B cell (primary cell): Measurements from ENCODE around the gene SETBP1. TPM values are rescaled to one million over a fixed set of nuclear protein-coding genes. Genes with fewer than 3 reads are reported as not detected.

ENCODE experiments used
- ATAC-seq: fragments of 200-7000 bp; cut with Tn5 transposase; one replicate; pipeline ENCODE4 v1.10.0; 2021; ENCODE audit warnings: low read depth, mild to moderate bottlenecking, moderate number of reproducible peaks, moderate library complexity
- CTCF ChIA-PET: fragments of 350-600 bp; sonication (Branson Sonifier 250); formaldehyde crosslinking; loops from one replicate; lab custom pipeline; 2021; ENCODE audit warnings: antibody characterized with exemption, inconsistent platforms; lab: Charles Lee
- POLR2A ChIA-PET: fragments of 350-600 bp; sonication (Branson Sonifier 250); formaldehyde crosslinking; loops from one replicate; lab custom pipeline; 2021; ENCODE audit warnings: antibody characterized with exemption; lab: Charles Lee
- DNase-seq: peaks from one replicate; pipeline ENCODE4 v3.0.0; 2013
- H2AFZ ChIP-seq: 2 replicates; pipeline ENCODE4 v1.6.1; 2012; ENCODE audit warnings: mild to moderate bottlenecking, low read depth, low read length; ENCODE audit not compliant: insufficient read depth, poor library complexity, severe bottlenecking
- H3K27ac ChIP-seq, 2 donors: 1 replicate in 1 of 2; 2 replicates in 1 of 2; pipeline ENCODE4 v1.5.1; 2012 to 2013; ENCODE audit warnings: low read length in 2 of 2, mild to moderate bottlenecking in 2 of 2, moderate library complexity in 1 of 2
- H3K27me3 ChIP-seq, 4 experiments: fragments of 200-600 bp in 1 of 4; sonication (generic) in 1 of 4; replicated peaks in 1 of 4; 1 replicate in 2 of 4; 2 replicates in 2 of 4; pipeline versions ENCODE4 v1.6.1 to v1.7.0; 2013 to 2016; ENCODE audit warnings: low read length in 3 of 4, mild to moderate bottlenecking in 2 of 4, mixed read lengths in 1 of 4, moderate library complexity in 1 of 4; ENCODE audit not compliant: insufficient read depth in 4 of 4, control insufficient read depth in 3 of 4; ENCODE audit errors: control extremely low read depth in 1 of 4
- H3K36me3 ChIP-seq, 2 experiments: replicated peaks in 1 of 2; 1 replicate in 1 of 2; 2 replicates in 1 of 2; pipeline versions ENCODE4 v1.6.1 to v1.7.1; 2013; ENCODE audit warnings: low read length in 1 of 2; ENCODE audit not compliant: insufficient read depth in 2 of 2, control insufficient read depth in 1 of 2; ENCODE audit errors: control extremely low read depth in 1 of 2, extremely low read depth in 1 of 2
- H3K4me1 ChIP-seq, 2 donors: fragments of 200-600 bp in 1 of 2; sonication (generic) in 1 of 2; 1 replicate in 1 of 2; 2 replicates in 1 of 2; pipeline versions ENCODE4 v1.5.1 to v1.6.1; 2013 to 2017; ENCODE audit warnings: low read length in 2 of 2; ENCODE audit not compliant: control insufficient read depth in 2 of 2, insufficient read depth in 2 of 2
- H3K4me2 ChIP-seq: replicated peaks from 2 replicates; pipeline ENCODE3; 2012; ENCODE audit warnings: mild to moderate bottlenecking, low read depth, low read length; ENCODE audit not compliant: poor library complexity, severe bottlenecking
- H3K4me3 ChIP-seq, 5 experiments: fragments of 200-600 bp in 1 of 5; sonication (generic) in 1 of 5; 1 replicate in 3 of 5; 2 replicates in 2 of 5; pipeline versions ENCODE4 v1.5.1 to v1.7.0; 2011 to 2016; ENCODE audit warnings: low read length in 4 of 5, mild to moderate bottlenecking in 4 of 5, low read depth in 2 of 5, control low read depth in 1 of 5, moderate library complexity in 1 of 5; ENCODE audit not compliant: insufficient read depth in 1 of 5; ENCODE audit errors: control extremely low read depth in 1 of 5, extremely low read depth in 1 of 5
- H3K79me2 ChIP-seq: fragments of 200-600 bp; sonication (generic); one replicate; pipeline ENCODE4 v1.6.0; 2016; ENCODE audit warnings: low read length; ENCODE audit not compliant: control insufficient read depth, insufficient read depth
- H3K9ac ChIP-seq: fragments of 200-600 bp; sonication (generic); 2 replicates; pipeline ENCODE4 v1.6.1; 2017; ENCODE audit warnings: mild to moderate bottlenecking, low read length, moderate library complexity
- H3K9me3 ChIP-seq, 3 donors: one replicate each; pipeline versions ENCODE4 v1.6.1 to v1.7.1; 2013; ENCODE audit warnings: low read length in 2 of 3; ENCODE audit not compliant: control insufficient read depth in 2 of 3, insufficient read depth in 1 of 3; ENCODE audit errors: control extremely low read depth in 1 of 3
- H4K20me1 ChIP-seq: 2 replicates; pipeline ENCODE4 v1.6.0; 2012; ENCODE audit warnings: mild to moderate bottlenecking, low read length; ENCODE audit not compliant: insufficient read depth, control insufficient read depth, poor library complexity, severe bottlenecking
- H3K27ac Mint-ChIP-seq: one replicate; pipeline ENCODE4 v1.8.0; 2021; ENCODE audit warnings: mixed read lengths
- H3K27me3 Mint-ChIP-seq: one replicate; pipeline ENCODE4 v1.8.0; 2021; ENCODE audit warnings: mixed read lengths
- H3K4me1 Mint-ChIP-seq: one replicate; pipeline ENCODE4 v1.8.0; 2021; ENCODE audit warnings: mixed read lengths
- H3K4me3 Mint-ChIP-seq: one replicate; pipeline ENCODE4 v1.8.0; 2021; ENCODE audit warnings: mixed read lengths
- H3K9me3 Mint-ChIP-seq: one replicate; pipeline ENCODE4 v1.8.0; 2022; ENCODE audit warnings: mixed read lengths; ENCODE audit not compliant: insufficient read depth
- CTCF ChIP-seq: fragments of 200-600 bp; IDR thresholded peaks from one replicate; pipeline ENCODE4 v1.8.0; 2022; ENCODE audit warnings: antibody characterized with exemption, mild to moderate bottlenecking
- EZH2 ChIP-seq: IDR thresholded peaks from 2 replicates; pipeline ENCODE4 v1.6.1; 2012; ENCODE audit warnings: borderline replicate concordance, low read depth, mild to moderate bottlenecking, moderate library complexity, low read length; ENCODE audit not compliant: insufficient read depth, poor library complexity, severe bottlenecking
- WGBS: methylation state at CpG from one replicate; pipeline ENCODE4 v1.1.5; 2013; ENCODE audit warnings: missing lambda C conversion rate; ENCODE audit not compliant: insufficient coverage; 5-methylcytosine and 5-hydroxymethylcytosine counted together
- intact Hi-C: fragments of 100-400 bp; cut with micrococcal nuclease; formaldehyde crosslinking; loops from one replicate; pipeline ENCODE4 v1.10.0; 2022
- polyA plus RNA-seq: library from polyadenylated mRNA; depleted of rRNA; stranded (reverse); fragments of >200 nt; gene quantifications from 2 replicates; pipeline ENCODE4 v1.2.3, GENCODE V29; 2012
- total RNA-seq, 2 donors: library from RNA; stranded (reverse); fragments of 120-200 nt in 1 of 2; gene quantifications; 1 replicate in 1 of 2; 2 replicates in 1 of 2; pipeline versions ENCODE4 v1.2.3 to v1.2.4, GENCODE V29; 2013 to 2022

SETBP1 gene
- total and polyA plus RNA-seq, 2 donors (not counting 1 experiment from before 2014, with no cell fraction given): 15.1 to 129 TPM

GRCh38 chr18:44903327-44903726, 222.6 kb downstream of the SETBP1 start:
- ChIA-PET CTCF (interaction anchor here (0.6 to 1.0 kb wide), 5 partner anchors 11 to 309 kb away, joined by 3 to 7 read pairs (median 4); no protein-coding TSS in a partner anchor), POLR2A (no interaction called here)
- Mint-ChIP-seq H3K9me3 (no peaks in the 10 kb centered on the region), H3K27me3 (no peaks in the 10 kb centered on the region), H3K27ac (no peak overlapping the region), H3K4me3 (no peak overlapping the region), H3K4me1 (peaks cover 32% of the 10 kb centered on the region)
- peaks cover under 1 to 5% of the 10 kb centered on the region in 2 donors for H3K4me1 ChIP-seq
- peaks cover 0 to 13% of the 10 kb centered on the region in 2 experiments for H3K36me3 ChIP-seq
- H2AFZ ChIP-seq: no peak overlapping the region
- no peak for TF ChIP-seq EZH2
- TF ChIP-seq CTCF: no peak
- DNase-seq (no peak), ATAC-seq (no peak)
- WGBS: no CpG with 5 or more reads among the region's 2 CpGs
- H3K4me2 ChIP-seq: no peak overlapping the region
- intact Hi-C loops: loop anchor here (10.0 kb wide), 1 partner anchor 311 kb away; no protein-coding TSS in a partner anchor
- peaks cover 45% of the 10 kb centered on the region for H3K79me2 ChIP-seq
- H3K4me3 ChIP-seq: no peak overlapping the region
- H3K9ac ChIP-seq: no peak overlapping the region
- no peaks in the 10 kb centered on the region for H3K27me3 ChIP-seq
- H3K9me3 ChIP-seq: peaks cover 0 to 6% (median 1%) of the 10 kb centered on the region in 3 donors
- no peak overlapping the region for H3K27ac ChIP-seq
- H4K20me1 ChIP-seq: peaks cover 17% of the 10 kb centered on the region

DNA sequence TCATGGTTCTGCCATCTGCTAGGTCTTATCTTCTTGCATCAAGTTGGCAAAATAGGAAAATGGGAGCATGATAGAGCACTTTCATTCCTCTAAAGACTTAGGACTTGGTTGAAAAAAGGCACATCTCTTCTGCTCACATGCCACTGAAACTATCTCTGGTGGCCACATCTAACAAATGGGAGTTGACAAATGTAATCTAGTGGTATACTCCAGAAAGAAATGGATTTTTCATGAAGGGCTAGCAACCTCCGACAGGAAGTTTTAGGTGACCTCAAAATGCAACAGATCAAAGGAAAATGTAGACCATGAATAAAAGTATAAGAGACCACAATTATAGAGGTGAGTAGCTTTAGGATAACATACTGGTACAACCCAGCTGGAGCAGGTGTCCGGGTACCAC, 224.1 kb downstream of the SETBP1 start:
- no peak overlapping the region for H2AFZ ChIP-seq
- no peaks in the 10 kb centered on the region for H3K27me3 Mint-ChIP-seq
- no peak overlapping the region for H3K4me3 ChIP-seq
- TF ChIP-seq CTCF (no peak), EZH2 (no peak)
- no peak overlapping the region for H3K27ac ChIP-seq
- peaks cover 0 to 6% (median 1%) of the 10 kb centered on the region in 3 donors for H3K9me3 ChIP-seq
- H3K27ac Mint-ChIP-seq: no peak overlapping the region
- H3K4me3 Mint-ChIP-seq: no peak overlapping the region
- intact Hi-C loops: loop anchor here (10.0 kb wide), 1 partner anchor 310 kb away; no protein-coding TSS in a partner anchor
- H3K27me3 ChIP-seq: no peaks in the 10 kb centered on the region
- ChIA-PET CTCF (interaction anchor here (0.6 to 1.1 kb wide), 2 partner anchors 9 to 965 kb away, joined by 3 read pairs; no protein-coding TSS in a partner anchor), POLR2A (no interaction called here)
- peaks cover 33% of the 10 kb centered on the region for H3K4me1 Mint-ChIP-seq
- H3K4me2 ChIP-seq: no peak overlapping the region
- no peaks in the 10 kb centered on the region for H3K9me3 Mint-ChIP-seq
- ATAC-seq (no peak), DNase-seq (no peak)
- H3K4me1 ChIP-seq: peaks cover 11 to 14% of the 10 kb centered on the region in 2 donors
- peaks cover 28% of the 10 kb centered on the region for H4K20me1 ChIP-seq
- H3K79me2 ChIP-seq: peaks cover 44% of the 10 kb centered on the region
- peaks cover 0 to 13% of the 10 kb centered on the region in 2 experiments for H3K36me3 ChIP-seq
- no CpG with 5 or more reads among the region's 2 CpGs for WGBS
- no peak overlapping the region for H3K9ac ChIP-seq
